GM21786 (cell line): ENCODE data around the gene TMPRSS6.

Experiments
- ATAC-seq: cut with Tn5 transposase; IDR thresholded peaks from one replicate; pipeline ENCODE4 v1.9.1; 2021; ENCODE audit not compliant: unreplicated experiment

TMPRSS6 gene

GRCh38 chr22:37032535-37033460, 76.7 kb downstream of the TMPRSS6 start:
- ATAC-seq: no peak

DNA sequence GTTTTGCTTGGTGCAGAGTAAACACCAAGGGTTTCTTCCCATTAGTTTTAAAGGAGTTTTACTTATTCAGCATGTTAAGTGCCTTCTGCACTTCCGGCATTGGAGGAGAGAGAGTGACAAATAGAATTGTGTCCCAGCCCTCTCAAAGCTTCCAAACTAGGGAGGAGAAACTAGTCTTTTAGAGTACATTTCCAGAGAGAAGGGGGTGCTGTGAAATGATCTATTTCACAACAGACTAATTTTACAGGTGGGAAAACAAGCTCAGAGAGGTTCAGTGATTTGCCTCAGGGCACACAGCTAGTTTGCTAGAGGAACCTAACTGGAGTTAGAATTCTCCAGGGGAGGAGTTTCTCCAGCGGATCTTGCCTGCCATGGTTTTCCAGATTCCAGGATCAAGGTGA, 77.4 kb downstream of the TMPRSS6 start:
- no peak for ATAC-seq

GRCh38 chr22:37030560-37031281, 78.8 kb downstream of the TMPRSS6 start:
- no peak for ATAC-seq

GRCh38 chr22:37028692-37029674, 80.5 kb downstream of the TMPRSS6 start:
- ATAC-seq: no peak

- no peak for ATAC-seq
Measured at GRCh38 chr22:37027556-37027955, 82.0 kb downstream of the TMPRSS6 start.

GRCh38 chr22:37026325-37026724, 83.2 kb downstream of the TMPRSS6 start:
- no peak for ATAC-seq

GRCh38 chr22:37025500-37026070, 83.9 kb downstream of the TMPRSS6 start:
- ATAC-seq: no peak

DNA sequence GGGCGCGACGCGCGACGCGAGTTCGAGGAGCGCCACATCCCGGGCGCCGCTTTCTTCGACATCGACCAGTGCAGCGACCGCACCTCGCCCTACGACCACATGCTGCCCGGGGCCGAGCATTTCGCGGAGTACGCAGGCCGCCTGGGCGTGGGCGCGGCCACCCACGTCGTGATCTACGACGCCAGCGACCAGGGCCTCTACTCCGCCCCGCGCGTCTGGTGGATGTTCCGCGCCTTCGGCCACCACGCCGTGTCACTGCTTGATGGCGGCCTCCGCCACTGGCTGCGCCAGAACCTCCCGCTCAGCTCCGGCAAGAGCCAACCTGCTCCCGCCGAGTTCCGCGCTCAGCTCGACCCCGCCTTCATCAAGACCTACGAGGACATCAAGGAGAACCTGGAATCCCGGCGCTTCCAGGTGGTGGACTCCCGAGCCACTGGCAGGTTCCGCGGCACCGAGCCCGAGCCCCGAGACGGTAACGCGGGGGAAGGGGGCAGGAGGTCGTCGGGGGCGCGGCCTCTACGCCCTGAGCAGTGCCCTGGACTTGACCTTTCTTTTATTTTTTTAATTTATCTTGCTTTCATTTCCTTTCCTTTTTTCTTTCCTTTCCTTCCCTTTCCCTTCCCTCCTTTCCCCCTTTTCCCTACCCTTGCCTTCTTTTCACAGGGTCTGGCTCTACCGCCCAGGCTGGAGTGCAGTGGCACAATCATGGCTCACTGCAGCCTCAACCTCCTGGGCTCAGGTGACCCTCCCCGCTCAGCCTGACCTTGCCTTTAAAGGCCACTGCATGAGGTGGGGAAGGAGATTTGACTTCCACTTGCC, 85.0 kb downstream of the TMPRSS6 start:
- ATAC-seq: no peak

DNA sequence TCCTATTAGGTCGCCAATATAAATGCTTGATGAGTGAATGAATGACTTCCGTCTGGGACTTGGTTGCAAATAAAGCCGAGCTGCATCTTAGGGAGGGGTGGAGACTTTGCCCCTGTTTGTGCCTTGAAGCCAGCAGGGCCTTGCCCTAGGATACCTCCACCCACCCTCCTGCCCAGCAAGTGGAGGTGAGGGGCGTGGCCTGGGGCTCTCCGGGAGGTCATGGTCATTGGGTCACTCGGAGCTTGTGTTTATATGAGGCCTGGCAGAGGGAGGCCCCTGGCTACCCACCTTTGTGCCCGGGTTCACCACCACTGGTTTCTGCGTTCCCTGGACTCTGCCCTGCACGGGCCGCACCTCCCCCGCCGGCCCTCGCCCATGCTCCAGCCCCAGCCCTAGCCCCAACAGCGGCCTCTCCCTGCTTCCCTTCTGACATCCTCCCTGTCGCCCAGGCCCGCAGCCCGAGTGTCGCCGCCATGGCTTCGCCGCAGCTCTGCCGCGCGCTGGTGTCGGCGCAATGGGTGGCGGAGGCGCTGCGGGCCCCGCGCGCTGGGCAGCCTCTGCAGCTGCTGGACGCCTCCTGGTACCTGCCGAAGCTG, 85.7 kb downstream of the TMPRSS6 start:
- ATAC-seq: no peak

- ATAC-seq: no peak
Measured at GRCh38 chr22:37022483-37023337, 86.8 kb downstream of the TMPRSS6 start.

- ATAC-seq: no peak
Measured at GRCh38 chr22:37021710-37022482, 87.6 kb downstream of the TMPRSS6 start.

DNA sequence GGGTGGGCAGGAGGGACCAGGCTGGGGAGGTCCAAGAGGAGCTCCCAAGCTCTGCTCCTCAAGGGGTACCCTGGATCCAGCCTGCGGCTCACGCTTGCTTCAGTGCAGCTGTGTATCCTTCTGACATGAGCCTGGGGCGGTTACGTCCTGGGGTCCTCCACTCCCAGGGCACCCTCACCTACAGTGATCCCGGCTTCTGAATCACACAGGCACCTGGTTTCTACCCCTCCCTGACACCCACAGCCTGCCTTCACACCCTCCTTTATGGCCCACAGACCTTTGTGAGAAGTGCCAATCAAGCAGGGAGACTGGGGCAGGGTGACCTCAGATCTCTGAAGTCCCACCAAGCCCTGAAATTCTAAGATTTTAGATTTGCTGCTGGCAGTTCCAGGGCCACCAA, 88.5 kb downstream of the TMPRSS6 start:
- no peak for ATAC-seq

- no peak for ATAC-seq
Measured at GRCh38 chr22:37020192-37020479, 89.4 kb downstream of the TMPRSS6 start.

- no peak for ATAC-seq
Measured at GRCh38 chr22:37019309-37020191, 90.0 kb downstream of the TMPRSS6 start, which contains the start of the genes MPST and TST. Gene MPST (plus strand): TSS chr22:37019742. CDS start chr22:37019837, 95 bp downstream. Gene TST (minus strand): TSS chr22:37019447. CDS start chr22:37018732, 715 bp downstream.

- ATAC-seq: no peak
Measured at GRCh38 chr22:37018815-37019308, 90.7 kb downstream of the TMPRSS6 start.

- no peak for ATAC-seq
Measured at GRCh38 chr22:37018086-37018814, 91.3 kb downstream of the TMPRSS6 start.
